HUES6 (cell line): Measurements from ENCODE around the gene BCL2.

Experiments used
- H3K27ac ChIP-seq: 2 replicates; pipeline ENCODE4 v1.7.0; 2013; ENCODE audit warnings: low read depth, mild to moderate bottlenecking, low read length, inconsistent platforms
- H3K27me3 ChIP-seq: 2 replicates; pipeline ENCODE4 v1.6.1; 2013; ENCODE audit warnings: low read length; ENCODE audit not compliant: control insufficient read depth, insufficient read depth
- H3K36me3 ChIP-seq: 2 replicates; pipeline ENCODE4 v1.6.1; 2013; ENCODE audit warnings: low read length; ENCODE audit not compliant: control insufficient read depth, insufficient read depth
- H3K4me1 ChIP-seq: 2 replicates; pipeline ENCODE4 v1.6.1; 2013; ENCODE audit warnings: low read length; ENCODE audit not compliant: control insufficient read depth, insufficient read depth
- H3K4me3 ChIP-seq: 2 replicates; pipeline ENCODE4 v1.5.1; 2013; ENCODE audit warnings: low read depth, low read length
- H3K9ac ChIP-seq: one replicate; pipeline ENCODE4 v1.6.1; 2013; ENCODE audit warnings: mild to moderate bottlenecking, low read length
- H3K9me3 ChIP-seq: 2 replicates; pipeline ENCODE4 v1.6.1; 2013; ENCODE audit warnings: low read depth, low read length; ENCODE audit not compliant: control insufficient read depth, insufficient read depth

The BCL2 gene

DNA sequence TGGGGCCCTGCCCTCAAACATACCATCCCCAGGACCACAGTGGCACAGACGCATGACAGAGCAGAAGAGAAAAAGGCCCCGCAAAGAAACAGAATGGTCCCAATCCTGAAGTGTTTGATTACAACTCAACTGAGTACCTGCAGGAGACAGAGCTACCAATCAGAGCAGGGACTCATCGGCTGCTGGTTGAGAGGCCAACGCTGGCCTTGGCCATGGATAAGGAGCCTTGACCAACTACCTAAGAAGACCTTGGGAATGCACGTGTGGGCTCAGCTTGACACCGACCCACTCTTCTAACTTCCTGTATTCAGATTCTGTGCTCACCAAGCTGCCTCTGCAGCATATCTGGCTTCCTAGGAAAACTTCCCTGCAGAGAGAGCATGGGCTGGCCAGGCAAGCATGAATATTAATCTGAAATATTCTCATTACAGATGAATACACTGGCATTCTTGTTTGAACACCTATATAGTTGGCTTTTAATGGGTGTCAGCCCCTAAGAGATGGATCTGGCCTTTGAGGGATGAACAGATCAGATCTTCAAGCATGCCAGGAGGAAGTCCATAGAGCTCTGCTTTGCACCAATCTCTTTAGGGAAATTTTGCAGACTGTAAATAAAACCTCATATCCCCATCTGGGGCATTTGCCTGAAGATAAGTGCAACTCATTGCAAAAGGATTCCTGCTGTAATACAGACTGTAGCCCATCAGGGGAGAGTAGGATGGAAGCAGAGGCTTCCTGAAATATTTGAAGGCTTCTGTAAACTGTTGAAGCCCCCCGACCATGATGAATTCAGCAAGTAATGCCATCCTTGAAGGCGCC, 135.4 kb downstream of the BCL2 start:
- no peaks in the 10 kb centered on the region for H3K36me3 ChIP-seq
- H3K27me3 ChIP-seq: no peaks in the 10 kb centered on the region
- H3K9ac ChIP-seq: no peak overlapping the region
- H3K4me3 ChIP-seq: no peak overlapping the region
- no peaks in the 10 kb centered on the region for H3K9me3 ChIP-seq
- no peak overlapping the region for H3K27ac ChIP-seq
- no peaks in the 10 kb centered on the region for H3K4me1 ChIP-seq

DNA sequence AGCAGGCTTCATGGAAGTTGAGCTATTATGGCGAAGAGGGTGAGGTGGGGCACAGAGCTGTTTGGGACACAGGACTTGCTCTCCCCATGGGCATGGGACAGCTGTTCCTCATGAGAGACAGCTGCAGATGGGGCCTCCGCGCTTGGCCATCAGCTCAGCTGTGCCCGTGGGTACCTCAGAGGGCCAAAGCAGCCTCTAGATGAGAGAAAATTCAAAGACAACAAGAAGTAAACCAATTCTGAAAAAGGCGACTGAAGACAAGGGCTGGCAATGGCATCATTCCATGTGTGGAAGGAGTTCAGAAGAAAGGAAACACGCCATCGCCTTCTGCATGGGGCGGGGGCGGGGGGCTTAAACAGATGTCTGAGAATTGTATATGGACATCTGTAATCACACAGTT, 136.2 kb downstream of the BCL2 start:
- no peak overlapping the region for H3K27ac ChIP-seq
- H3K36me3 ChIP-seq: no peaks in the 10 kb centered on the region
- H3K27me3 ChIP-seq: no peaks in the 10 kb centered on the region
- H3K4me3 ChIP-seq: no peak overlapping the region
- H3K9ac ChIP-seq: no peak overlapping the region
- peaks cover 7% of the 10 kb centered on the region; the same call in 1 of the 2 replicates for H3K4me1 ChIP-seq
- H3K9me3 ChIP-seq: no peaks in the 10 kb centered on the region

DNA sequence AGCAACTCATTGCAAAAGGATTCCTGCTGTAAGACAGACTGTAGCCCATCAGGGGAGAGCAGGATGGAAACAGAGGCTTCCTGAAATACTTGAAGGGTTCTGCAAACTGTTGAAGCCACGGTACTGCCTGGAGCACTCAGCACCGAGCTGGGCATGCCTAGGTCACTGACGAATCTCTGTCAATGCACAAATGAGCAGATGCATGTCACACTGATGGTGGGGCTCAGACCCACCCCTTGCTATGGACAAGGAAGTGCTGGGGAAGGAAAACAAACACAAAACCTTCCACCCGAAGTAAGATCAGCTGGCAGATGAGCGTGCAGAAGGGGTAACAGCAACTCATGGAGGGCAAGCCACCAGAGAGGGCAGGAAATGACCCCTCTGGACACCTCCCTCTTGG, 136.7 kb downstream of the BCL2 start:
- Histone ChIP-seq H3K9ac (no peak overlapping the region), H3K27me3 (no peaks in the 10 kb centered on the region), H3K27ac (no peak overlapping the region), H3K36me3 (no peaks in the 10 kb centered on the region), H3K4me3 (no peak overlapping the region), H3K4me1 (peaks cover 12% of the 10 kb centered on the region), H3K9me3 (no peaks in the 10 kb centered on the region)

DNA sequence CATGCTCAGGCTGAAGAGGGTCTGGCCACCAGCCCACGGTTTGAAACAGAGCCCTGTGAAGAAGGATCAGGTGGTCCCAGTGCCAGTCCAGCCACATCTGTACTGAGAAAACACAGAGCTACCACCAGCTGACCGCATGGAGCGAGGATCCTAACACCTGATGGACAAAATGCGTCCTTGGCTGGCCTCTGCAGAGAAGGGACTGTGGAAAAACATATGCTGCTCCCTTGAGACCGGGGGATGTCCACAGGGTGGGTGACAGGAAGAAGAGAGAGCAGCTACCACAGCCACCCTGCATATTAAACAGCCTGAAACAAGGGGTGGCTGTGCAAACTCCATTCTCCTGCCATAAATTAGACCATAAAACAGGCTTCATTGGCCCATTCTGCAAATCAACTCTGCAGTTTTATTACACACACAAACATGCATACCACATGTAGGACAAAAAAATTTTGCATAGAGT, 137.2 kb downstream of the BCL2 start:
- Histone ChIP-seq H3K36me3 (no peaks in the 10 kb centered on the region), H3K4me1 (peaks cover 16% of the 10 kb centered on the region), H3K9me3 (no peaks in the 10 kb centered on the region), H3K27ac (no peak overlapping the region), H3K9ac (no peak overlapping the region), H3K27me3 (no peaks in the 10 kb centered on the region), H3K4me3 (no peak overlapping the region)

DNA sequence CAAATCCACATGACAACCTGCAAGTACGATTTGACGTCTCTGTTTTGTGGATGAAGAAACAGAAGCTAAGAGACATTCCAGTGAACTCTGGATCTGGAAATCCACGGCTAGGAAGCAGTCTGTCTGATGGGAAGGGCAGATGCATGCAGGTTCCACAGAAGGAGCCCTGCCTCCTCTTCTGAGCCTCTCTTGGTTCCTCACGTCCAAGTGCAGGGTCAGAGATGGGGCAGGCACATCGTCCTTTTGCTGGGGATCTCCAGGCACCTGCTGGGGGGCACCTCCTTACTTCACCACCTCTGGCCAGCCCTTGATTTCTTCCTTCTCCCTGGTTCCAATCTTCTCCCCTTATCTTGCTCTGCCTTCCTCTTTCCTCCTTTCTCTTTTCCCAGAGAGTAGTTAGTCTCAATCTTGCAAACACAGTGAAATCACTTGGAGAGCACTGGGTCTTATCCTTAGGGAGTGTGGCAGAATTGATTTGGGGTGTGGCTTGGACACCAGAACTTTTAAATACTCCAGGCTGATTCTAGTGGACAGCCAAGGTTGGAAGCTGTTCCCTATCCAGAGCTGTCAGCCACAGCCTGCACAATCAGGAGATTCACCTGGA, 137.8 kb downstream of the BCL2 start:
- Histone ChIP-seq H3K36me3 (no peaks in the 10 kb centered on the region), H3K27ac (no peak overlapping the region), H3K4me3 (no peak overlapping the region), H3K9me3 (no peaks in the 10 kb centered on the region), H3K9ac (no peak overlapping the region), H3K4me1 (peaks cover 16% of the 10 kb centered on the region), H3K27me3 (no peaks in the 10 kb centered on the region)

DNA sequence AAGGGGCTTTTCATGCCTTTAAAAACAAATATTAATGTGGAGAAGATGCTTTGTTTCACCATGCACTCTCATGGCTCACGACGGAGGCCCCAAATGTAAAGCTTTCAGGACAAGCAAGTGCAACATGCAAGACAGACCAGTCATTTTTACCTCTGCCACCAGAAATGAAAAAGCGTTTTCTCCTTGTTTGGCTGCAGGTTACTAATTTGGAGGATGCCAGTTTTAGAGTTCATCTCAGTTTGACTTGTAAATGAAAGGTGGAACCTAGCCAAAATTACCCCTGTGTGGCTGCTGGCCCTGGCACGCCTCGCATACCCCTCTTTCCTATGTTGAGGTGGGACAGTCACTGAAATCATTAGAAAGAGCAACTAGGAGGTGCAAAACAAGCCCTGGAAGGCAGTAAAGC, 138.6 kb downstream of the BCL2 start:
- H3K27ac ChIP-seq: no peak overlapping the region
- H3K36me3 ChIP-seq: no peaks in the 10 kb centered on the region
- no peak overlapping the region for H3K9ac ChIP-seq
- H3K9me3 ChIP-seq: no peaks in the 10 kb centered on the region
- H3K4me1 ChIP-seq: peaks cover 16% of the 10 kb centered on the region
- no peaks in the 10 kb centered on the region for H3K27me3 ChIP-seq
- no peak overlapping the region for H3K4me3 ChIP-seq

DNA sequence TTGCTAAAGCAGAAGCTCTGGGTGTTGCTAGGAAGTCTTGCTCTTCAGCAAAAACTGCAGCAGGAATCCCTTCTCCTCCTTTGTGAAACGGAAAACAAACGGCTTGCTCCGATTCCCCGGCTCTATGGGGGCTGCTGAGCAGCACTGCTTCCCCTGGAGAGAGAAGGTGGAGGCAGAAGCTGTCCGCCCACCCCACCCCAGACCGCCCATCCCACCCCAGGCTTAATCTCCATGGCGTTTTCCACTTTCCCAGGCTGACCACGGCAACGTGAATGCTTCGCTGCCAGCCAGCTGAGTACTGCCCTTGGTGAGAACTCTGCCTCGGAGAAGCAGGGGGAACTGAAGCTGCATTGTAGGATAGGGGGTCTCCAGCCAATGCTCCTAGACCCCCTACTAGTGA, 139.2 kb downstream of the BCL2 start:
- no peaks in the 10 kb centered on the region for H3K36me3 ChIP-seq
- H3K4me1 ChIP-seq: peaks cover 16% of the 10 kb centered on the region
- H3K27me3 ChIP-seq: no peaks in the 10 kb centered on the region
- no peaks in the 10 kb centered on the region for H3K9me3 ChIP-seq
- H3K9ac ChIP-seq: no peak overlapping the region
- H3K27ac ChIP-seq: no peak overlapping the region
- no peak overlapping the region for H3K4me3 ChIP-seq

DNA sequence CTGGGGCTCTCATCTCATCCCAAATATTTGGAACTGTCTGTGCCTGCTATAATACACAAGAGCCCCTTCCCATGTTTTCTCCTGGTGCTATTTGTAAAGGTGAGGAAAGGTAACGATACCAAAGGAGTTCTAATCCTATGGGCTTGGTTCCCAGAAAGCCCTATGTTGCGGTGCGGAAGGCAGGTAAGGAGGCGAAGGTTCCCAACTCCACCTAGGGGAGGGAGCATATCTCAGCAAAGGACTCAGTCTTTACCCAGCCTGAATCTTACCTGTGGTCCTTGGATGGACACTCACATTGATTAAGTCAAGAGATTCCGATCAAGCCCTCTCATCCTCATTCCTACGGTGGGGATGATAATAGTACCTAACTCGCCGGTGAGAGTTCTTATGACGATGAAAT, 140.1 kb downstream of the BCL2 start:
- Histone ChIP-seq H3K36me3 (no peaks in the 10 kb centered on the region), H3K27ac (no peak overlapping the region), H3K9ac (no peak overlapping the region), H3K4me1 (peaks cover 16% of the 10 kb centered on the region), H3K4me3 (no peak overlapping the region), H3K27me3 (no peaks in the 10 kb centered on the region), H3K9me3 (no peaks in the 10 kb centered on the region)

DNA sequence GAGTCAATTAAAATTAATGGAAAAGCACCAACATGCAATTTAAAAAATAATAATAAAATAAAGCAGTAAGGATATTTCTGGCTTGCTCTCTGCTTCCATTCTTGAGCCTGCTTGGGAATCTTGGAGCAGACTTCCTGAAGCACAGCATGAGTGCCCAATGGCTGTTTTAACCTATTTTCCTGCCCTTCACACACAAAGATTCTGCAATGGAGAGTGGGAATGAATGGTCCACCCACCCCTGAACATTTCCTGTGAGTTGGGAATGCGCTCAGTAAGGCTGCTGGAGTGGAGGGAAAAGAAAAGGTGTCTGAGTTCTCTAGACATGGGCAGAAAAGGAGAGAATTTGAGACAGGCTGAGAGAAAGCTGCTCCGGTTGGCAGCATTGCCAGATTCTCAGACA, 140.6 kb downstream of the BCL2 start:
- Histone ChIP-seq H3K9ac (no peak overlapping the region), H3K4me1 (peaks cover 16% of the 10 kb centered on the region), H3K27ac (no peak overlapping the region), H3K4me3 (no peak overlapping the region), H3K9me3 (no peaks in the 10 kb centered on the region), H3K27me3 (no peaks in the 10 kb centered on the region), H3K36me3 (no peaks in the 10 kb centered on the region)

DNA sequence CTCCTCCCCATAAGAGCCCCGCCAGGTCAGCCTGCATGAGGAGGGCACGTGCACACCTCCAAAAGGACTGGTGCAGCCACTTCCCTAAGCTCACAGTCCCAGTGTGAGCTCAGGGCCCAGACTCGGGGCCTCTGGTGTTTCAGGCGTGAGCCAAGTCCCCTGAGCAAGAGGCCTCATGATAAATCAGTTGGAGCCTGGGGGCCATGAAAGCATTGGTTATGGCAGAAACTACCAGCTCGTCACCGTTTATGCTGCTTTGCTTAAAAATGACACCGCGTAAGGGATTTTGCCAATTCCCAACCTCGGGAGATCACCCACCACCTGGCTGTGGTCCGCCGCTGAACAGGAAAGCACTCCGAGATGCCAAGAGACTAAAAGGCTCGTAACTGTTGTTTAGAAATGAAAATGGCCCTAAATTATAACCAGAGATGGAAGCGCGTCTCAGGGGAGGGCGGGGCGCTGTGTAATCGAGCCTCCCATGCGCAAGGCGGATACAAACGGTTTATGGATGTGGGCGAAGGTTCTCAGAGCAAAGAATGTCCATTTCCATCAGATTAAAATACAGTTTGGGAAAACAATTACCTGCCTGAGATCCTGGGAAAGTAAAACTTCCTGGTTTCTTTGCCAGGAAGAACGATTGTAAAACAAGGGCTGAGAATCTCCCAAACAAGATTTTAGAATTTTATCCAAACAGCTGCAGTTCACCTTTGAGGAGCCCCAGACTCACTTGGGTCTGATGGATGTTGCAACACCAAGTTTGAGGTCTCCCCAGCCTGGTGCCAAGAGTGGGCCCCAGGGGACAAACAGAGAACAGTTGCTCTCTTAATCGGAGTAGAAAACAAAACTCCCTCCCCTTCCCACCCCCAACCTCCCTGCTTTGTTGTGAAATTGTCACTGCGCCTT, 141.4 kb downstream of the BCL2 start:
- H3K4me1 ChIP-seq: peaks cover 16% of the 10 kb centered on the region
- H3K36me3 ChIP-seq: no peaks in the 10 kb centered on the region
- H3K9ac ChIP-seq: no peak overlapping the region
- no peak overlapping the region for H3K27ac ChIP-seq
- no peaks in the 10 kb centered on the region for H3K27me3 ChIP-seq
- H3K4me3 ChIP-seq: no peak overlapping the region
- no peaks in the 10 kb centered on the region for H3K9me3 ChIP-seq

DNA sequence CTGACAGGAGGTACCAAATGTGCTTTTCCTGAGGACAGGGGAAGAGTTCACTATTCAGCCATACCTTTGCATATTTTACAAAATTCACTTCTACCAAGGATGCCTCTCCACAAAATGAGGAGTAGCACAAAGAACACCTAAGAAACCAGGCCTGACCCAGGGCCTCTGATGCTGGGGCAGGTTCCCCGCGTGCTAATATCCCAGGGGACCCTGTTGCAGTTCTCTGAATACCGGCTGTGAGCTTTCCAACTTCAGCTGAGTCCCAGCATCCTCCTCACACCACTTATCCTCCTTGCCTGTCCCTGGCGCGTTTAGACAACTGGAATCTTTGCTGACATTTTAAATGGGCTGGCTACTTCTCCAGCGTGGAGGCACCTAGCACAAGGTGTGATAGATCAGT, 142.3 kb downstream of the BCL2 start:
- H3K9me3 ChIP-seq: no peaks in the 10 kb centered on the region
- no peaks in the 10 kb centered on the region for H3K36me3 ChIP-seq
- H3K27ac ChIP-seq: no peak overlapping the region
- peaks cover 16% of the 10 kb centered on the region for H3K4me1 ChIP-seq
- H3K27me3 ChIP-seq: no peaks in the 10 kb centered on the region
- no peak overlapping the region for H3K4me3 ChIP-seq
- H3K9ac ChIP-seq: no peak overlapping the region
